ENCODE measurements around the gene EPB41L2.

GRCh38 chr6:130838951-130839350 lies 224.1 kb downstream of the EPB41L2 start:
- TF ChIP-seq CTCF (IDR thresholded peaks at IDR 0.05 in 4 of 5, conservative IDR thresholded peaks at IDR 0.05 in 1 of 5) (no peak), POLR2A (IDR thresholded peaks at IDR 0.05) (no peak)
